Muscle layer of colon (tissue), 2 donors: ENCODE results near the gene TARDBP.
"Not testable (repeated sequence)": the region's sequence is repeated elsewhere in the genome, so short reads cannot be mapped to it uniquely, and the experiment has no call there.

Experiments
- H3K27ac ChIP-seq: one replicate; pipeline ENCODE4 v1.7.0; 2013; ENCODE audit warnings: low read depth, mild to moderate bottlenecking, low read length, moderate library complexity
- H3K27me3 ChIP-seq, 2 donors: one replicate each; pipeline ENCODE4 v1.7.0; 2013; ENCODE audit warnings: low read length in 2 of 2, mild to moderate bottlenecking in 2 of 2; ENCODE audit not compliant: insufficient read depth in 2 of 2, control insufficient read depth in 1 of 2
- H3K36me3 ChIP-seq: one replicate; pipeline ENCODE4 v1.7.0; 2013; ENCODE audit warnings: mild to moderate bottlenecking, low read length; ENCODE audit not compliant: insufficient read depth
- H3K4me1 ChIP-seq: one replicate; pipeline ENCODE4 v1.7.0; 2013; ENCODE audit warnings: mild to moderate bottlenecking, low read length; ENCODE audit not compliant: insufficient read depth
- H3K4me3 ChIP-seq, 2 donors: one replicate each; pipeline ENCODE4 v1.7.0; 2013; ENCODE audit warnings: low read length in 2 of 2, low read depth in 1 of 2, mild to moderate bottlenecking in 1 of 2, moderate library complexity in 1 of 2
- H3K9ac ChIP-seq: one replicate; pipeline ENCODE4 v1.7.0; 2013; ENCODE audit warnings: low read length
- H3K9me3 ChIP-seq: one replicate; pipeline ENCODE4 v1.7.0; 2013; ENCODE audit warnings: mild to moderate bottlenecking, low read length
- donor health status: abdominal sarcoma.
- donor health status: Adenocarcinoma of cecum.

Gene TARDBP

DNA sequence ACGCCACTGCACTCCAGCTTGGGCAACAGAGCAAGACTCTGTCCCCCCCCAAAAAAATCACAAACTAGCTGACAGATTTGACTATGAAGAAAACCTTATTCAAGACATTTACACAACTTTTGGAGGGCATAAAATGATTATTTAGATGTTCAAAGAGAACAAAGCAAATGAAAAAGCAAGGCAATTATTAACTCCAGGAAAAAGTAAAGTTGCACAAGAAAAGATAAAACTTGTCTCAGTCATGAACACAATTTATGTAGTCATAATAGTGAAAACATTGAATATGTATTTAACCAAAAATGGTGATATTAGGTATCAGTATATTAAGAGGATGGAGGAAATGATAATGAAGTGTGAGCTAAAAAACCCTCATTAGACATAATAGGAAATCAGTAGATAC lies 11.9 kb upstream of the TARDBP start:
- Histone ChIP-seq H3K27ac (no peak overlapping the region), H3K4me1 (no peaks in the 10 kb centered on the region), H3K9ac (no peak overlapping the region), H3K4me3 (no peak overlapping the region), H3K27me3 (no peaks in the 10 kb centered on the region), H3K36me3 (no peaks in the 10 kb centered on the region), H3K9me3 (no peaks in the 10 kb centered on the region)

DNA sequence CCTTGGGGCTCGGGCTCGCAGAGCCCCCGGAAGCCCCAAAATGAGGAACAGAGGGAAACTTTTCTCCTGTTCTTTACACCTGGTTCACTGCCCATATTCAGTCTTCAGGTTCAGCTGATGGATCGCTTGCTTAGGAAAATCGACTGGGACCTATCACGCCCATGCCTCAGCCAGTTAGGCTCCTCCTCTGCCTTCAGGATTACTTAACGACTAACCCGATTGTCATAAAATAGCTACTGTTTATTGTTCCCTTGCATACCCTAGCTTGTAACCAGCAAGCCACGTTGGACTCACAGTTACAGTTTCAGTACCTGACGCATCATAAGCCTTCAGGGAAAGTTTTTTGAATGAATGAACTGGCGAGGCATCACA lies 692 bp downstream of the TARDBP start:
- H3K27ac ChIP-seq, result peak overlapping the region; percentile 98
- H3K4me1 ChIP-seq, result peaks cover 19% of the 10 kb centered on the region
- H3K9me3 ChIP-seq, result no peaks in the 10 kb centered on the region
- no peaks in the 10 kb centered on the region for H3K27me3 ChIP-seq
- peak overlapping the region; percentile 99 for H3K9ac ChIP-seq
- peak overlapping the region; percentile 43 to 100 for H3K4me3 ChIP-seq
- peaks cover 35% of the 10 kb centered on the region for H3K36me3 ChIP-seq

- not testable (repeated sequence) for H3K27me3 ChIP-seq, H3K27ac ChIP-seq, H3K4me1 ChIP-seq, H3K9ac ChIP-seq, H3K4me3 ChIP-seq, H3K9me3 ChIP-seq
- peaks cover 77% of the 10 kb centered on the region for H3K36me3 ChIP-seq
Observed at GRCh38 chr1:11019358-11019757, 6.9 kb downstream of the TARDBP start.

GRCh38 chr1:11019971-11020370 lies 7.5 kb downstream of the TARDBP start:
- no peak overlapping the region for H3K27ac ChIP-seq
- peaks cover 77% of the 10 kb centered on the region for H3K36me3 ChIP-seq
- H3K27me3 ChIP-seq, result no peaks in the 10 kb centered on the region

GRCh38 chr1:11023201-11023600 lies 10.7 kb downstream of the TARDBP start:
- Histone ChIP-seq H3K36me3 (peaks cover 69% of the 10 kb centered on the region), H3K4me3 (no peak overlapping the region)

More at GRCh38 chr1:11019971-11020370, 7.5 kb downstream of the TARDBP start:
- Histone ChIP-seq H3K4me1 (peaks cover under 1% of the 10 kb centered on the region), H3K9ac (no peak overlapping the region), H3K4me3 (no peak overlapping the region), H3K9me3 (no peaks in the 10 kb centered on the region)

GRCh38 chr1:11024154-11024873 lies 11.9 kb downstream of the TARDBP start:
- no peak overlapping the region for H3K9ac ChIP-seq
- H3K4me3 ChIP-seq, result no peak overlapping the region
- no peaks in the 10 kb centered on the region for H3K27me3 ChIP-seq
- H3K27ac ChIP-seq, result no peak overlapping the region
- H3K36me3 ChIP-seq, result peaks cover 59% of the 10 kb centered on the region
- no peaks in the 10 kb centered on the region for H3K4me1 ChIP-seq
- no peaks in the 10 kb centered on the region for H3K9me3 ChIP-seq

More at GRCh38 chr1:11023201-11023600, 10.7 kb downstream of the TARDBP start:
- Histone ChIP-seq H3K4me1 (no peaks in the 10 kb centered on the region), H3K27ac (no peak overlapping the region), H3K9me3 (no peaks in the 10 kb centered on the region), H3K9ac (no peak overlapping the region), H3K27me3 (no peaks in the 10 kb centered on the region)

GRCh38 chr1:11024874-11025203 lies 12.4 kb downstream of the TARDBP start:
- peaks cover 59% of the 10 kb centered on the region for H3K36me3 ChIP-seq
- H3K27ac ChIP-seq, result no peak overlapping the region
- H3K9ac ChIP-seq, result no peak overlapping the region
- H3K27me3 ChIP-seq, result no peaks in the 10 kb centered on the region
- no peaks in the 10 kb centered on the region for H3K4me1 ChIP-seq
- H3K4me3 ChIP-seq, result no peak overlapping the region
- no peaks in the 10 kb centered on the region for H3K9me3 ChIP-seq

GRCh38 chr1:11025618-11026017 lies 13.2 kb downstream of the TARDBP start:
- no peak overlapping the region for H3K9ac ChIP-seq
- H3K27ac ChIP-seq, result no peak overlapping the region
- no peak overlapping the region for H3K4me3 ChIP-seq

GRCh38 chr1:11026052-11026451 lies 13.6 kb downstream of the TARDBP start:
- H3K9ac ChIP-seq, result no peak overlapping the region

More at GRCh38 chr1:11025618-11026017, 13.2 kb downstream of the TARDBP start:
- Histone ChIP-seq H3K27me3 (no peaks in the 10 kb centered on the region), H3K9me3 (no peaks in the 10 kb centered on the region), H3K4me1 (no peaks in the 10 kb centered on the region), H3K36me3 (peaks cover 59% of the 10 kb centered on the region)

GRCh38 chr1:11026903-11027302 lies 14.4 kb downstream of the TARDBP start:
- no peaks in the 10 kb centered on the region for H3K9me3 ChIP-seq
- H3K9ac ChIP-seq, result no peak overlapping the region
- no peak overlapping the region for H3K27ac ChIP-seq
- no peaks in the 10 kb centered on the region for H3K4me1 ChIP-seq
- H3K36me3 ChIP-seq, result peaks cover 47% of the 10 kb centered on the region
- H3K27me3 ChIP-seq, result no peaks in the 10 kb centered on the region
- H3K4me3 ChIP-seq, result no peak overlapping the region

More at GRCh38 chr1:11026052-11026451, 13.6 kb downstream of the TARDBP start:
- no peaks in the 10 kb centered on the region for H3K27me3 ChIP-seq
- no peaks in the 10 kb centered on the region for H3K4me1 ChIP-seq
- no peaks in the 10 kb centered on the region for H3K9me3 ChIP-seq
- no peak overlapping the region for H3K4me3 ChIP-seq
- peaks cover 55% of the 10 kb centered on the region for H3K36me3 ChIP-seq
- no peak overlapping the region for H3K27ac ChIP-seq

DNA sequence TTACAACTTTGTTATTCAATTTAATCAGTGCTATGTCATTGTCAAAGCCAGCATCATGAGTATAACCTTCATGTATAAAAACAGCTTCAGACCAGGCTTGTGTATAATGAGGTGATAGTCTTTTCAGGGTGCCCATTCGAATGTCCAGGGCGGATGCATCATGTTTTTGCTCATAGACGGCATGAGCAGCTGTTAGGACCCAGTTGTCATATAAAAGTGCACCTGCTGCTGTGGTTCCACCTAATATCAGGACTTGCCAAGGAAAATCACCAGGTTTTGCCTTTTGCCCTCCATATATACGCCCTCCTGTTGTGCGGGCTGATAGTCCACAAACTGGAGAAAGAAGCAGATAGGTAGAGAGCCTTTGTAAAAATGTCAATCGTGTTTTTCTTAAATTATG lies 14.9 kb downstream of the TARDBP start:
- Histone ChIP-seq H3K4me1 (no peaks in the 10 kb centered on the region), H3K36me3 (peaks cover 43% of the 10 kb centered on the region), H3K4me3 (no peak overlapping the region), H3K9me3 (no peaks in the 10 kb centered on the region), H3K9ac (no peak overlapping the region), H3K27me3 (no peaks in the 10 kb centered on the region), H3K27ac (no peak overlapping the region)

- H3K27ac ChIP-seq, result no peak overlapping the region
- no peaks in the 10 kb centered on the region for H3K4me1 ChIP-seq
- H3K9me3 ChIP-seq, result no peaks in the 10 kb centered on the region
- H3K36me3 ChIP-seq, result peaks cover 40% of the 10 kb centered on the region
- H3K4me3 ChIP-seq, result no peak overlapping the region
- no peak overlapping the region for H3K9ac ChIP-seq
- no peaks in the 10 kb centered on the region for H3K27me3 ChIP-seq
Observed at GRCh38 chr1:11028018-11028417, 15.6 kb downstream of the TARDBP start.
